Activated CD8-positive, alpha-beta T cell treated with anti-CD3 and anti-CD28 coated beads for 36 hours (primary cell): ENCODE measurements around the gene A2M. TPM values are rescaled to one million over a fixed set of nuclear protein-coding genes. Genes with fewer than 3 reads are reported as not detected.

Experiments
- ATAC-seq: fragments of 200-7000 bp; cut with Tn5 transposase; one replicate; pipeline ENCODE4 v1.10.0; 2021; ENCODE audit warnings: mild to moderate bottlenecking, moderate library complexity
- CTCF ChIA-PET: fragments of 350-600 bp; sonication (Branson Sonifier 250); formaldehyde crosslinking; loops from one replicate; lab custom pipeline; 2021; ENCODE audit warnings: antibody characterized with exemption; lab: Charles Lee
- POLR2A ChIA-PET: fragments of 350-600 bp; sonication (Branson Sonifier 250); formaldehyde crosslinking; loops from one replicate; lab custom pipeline; 2021; ENCODE audit warnings: antibody characterized with exemption; lab: Charles Lee
- DNase-seq: peaks from one replicate; pipeline ENCODE4 v3.0.0-alpha.2; 2020
- H3K27ac Mint-ChIP-seq: one replicate; pipeline ENCODE4 v1.8.0; 2021; ENCODE audit warnings: mild to moderate bottlenecking, mixed read lengths
- H3K27me3 Mint-ChIP-seq: one replicate; pipeline ENCODE4 v1.8.0; 2021; ENCODE audit warnings: mixed read lengths
- H3K36me3 Mint-ChIP-seq: one replicate; pipeline ENCODE4 v1.8.0; 2021; ENCODE audit warnings: low read depth, mixed read lengths
- H3K4me1 Mint-ChIP-seq: one replicate; pipeline ENCODE4 v1.8.0; 2021; ENCODE audit warnings: low read depth, mixed read lengths
- H3K4me3 Mint-ChIP-seq: one replicate; pipeline ENCODE4 v1.8.0; 2021; ENCODE audit warnings: mild to moderate bottlenecking, moderate library complexity, mixed read lengths
- H3K9me3 Mint-ChIP-seq: one replicate; pipeline ENCODE4 v1.8.0; 2021; ENCODE audit warnings: mixed read lengths
- CTCF ChIP-seq: fragments of 200-600 bp; IDR thresholded peaks from one replicate; pipeline ENCODE4 v1.8.0; 2022; ENCODE audit warnings: antibody characterized with exemption, mild to moderate bottlenecking
- intact Hi-C: fragments of 100-400 bp; cut with micrococcal nuclease; formaldehyde crosslinking; loops from one replicate; pipeline ENCODE4 v1.10.0; 2022
- total RNA-seq, 2 experiments: library from RNA; stranded (reverse); gene quantifications; one replicate each; pipeline ENCODE4 v1.2.3, GENCODE V29; 2021

A2M gene
- total RNA-seq, 2 experiments from 2014 or later, result not detected

GRCh38 chr12:9094512-9095206, 21.1 kb downstream of the A2M start:
- H3K36me3 Mint-ChIP-seq, result no peaks in the 10 kb centered on the region
- H3K4me3 Mint-ChIP-seq, result no peak overlapping the region
- no peaks in the 10 kb centered on the region for H3K9me3 Mint-ChIP-seq
- ChIA-PET POLR2A (interaction anchor here (0.7 to 0.9 kb wide), 2 partner anchors 16 to 87 kb away, joined by 3 read pairs; no protein-coding TSS in a partner anchor), CTCF (interaction anchor here (1.8 kb wide), 1 partner anchor 45 kb away, joined by 4 read pairs; no protein-coding TSS in a partner anchor)
- H3K27me3 Mint-ChIP-seq, result no peaks in the 10 kb centered on the region
- DNase-seq (no peak), ATAC-seq (no peak)
- H3K27ac Mint-ChIP-seq, result no peak overlapping the region
- H3K4me1 Mint-ChIP-seq, result no peaks in the 10 kb centered on the region
- intact Hi-C loops, result no loop called here
- no peak for TF ChIP-seq CTCF

GRCh38 chr12:9091891-9092598, 23.7 kb downstream of the A2M start:
- Mint-ChIP-seq H3K4me3 (no peak overlapping the region), H3K36me3 (no peaks in the 10 kb centered on the region), H3K4me1 (no peaks in the 10 kb centered on the region), H3K27ac (no peak overlapping the region), H3K27me3 (no peaks in the 10 kb centered on the region), H3K9me3 (no peaks in the 10 kb centered on the region)
- CTCF ChIA-PET, result no interaction called here
- POLR2A ChIA-PET, result no interaction called here
- ATAC-seq (no peak), DNase-seq (no peak)
- TF ChIP-seq CTCF, result no peak
- intact Hi-C loops, result no loop called here

DNA sequence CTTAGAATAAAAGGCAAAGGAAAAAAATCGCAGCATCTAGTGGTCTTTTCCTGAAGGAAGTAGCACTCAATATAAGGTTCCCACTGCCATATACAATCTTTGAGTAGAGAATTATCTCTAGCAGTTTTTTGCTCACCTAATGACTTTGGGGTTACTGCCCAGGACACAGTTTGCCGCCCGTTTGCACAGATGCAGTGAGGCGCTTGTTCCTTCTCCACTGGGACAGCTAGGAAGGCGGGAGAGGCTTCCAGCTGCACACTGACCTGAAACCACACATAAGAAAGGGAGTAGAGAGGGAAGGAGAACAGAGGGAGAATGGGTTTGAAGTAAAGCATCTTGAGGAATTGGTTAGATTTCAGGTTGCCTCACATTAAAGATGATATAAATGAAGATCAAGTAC, 25.5 kb downstream of the A2M start:
- no peak for TF ChIP-seq CTCF
- Mint-ChIP-seq H3K4me1 (no peaks in the 10 kb centered on the region), H3K36me3 (no peaks in the 10 kb centered on the region), H3K9me3 (no peaks in the 10 kb centered on the region), H3K27ac (no peak overlapping the region), H3K27me3 (no peaks in the 10 kb centered on the region), H3K4me3 (no peak overlapping the region)
- no peak for ATAC-seq
- intact Hi-C loops, result no loop called here
- ChIA-PET POLR2A (no interaction called here), CTCF (no interaction called here)
- DNase-seq, result no peak

GRCh38 chr12:9087087-9087835, 28.5 kb downstream of the A2M start:
- Mint-ChIP-seq H3K27me3 (no peaks in the 10 kb centered on the region), H3K4me1 (no peaks in the 10 kb centered on the region), H3K27ac (no peak overlapping the region), H3K9me3 (peaks cover 10% of the 10 kb centered on the region), H3K36me3 (peaks cover 6% of the 10 kb centered on the region), H3K4me3 (no peak overlapping the region)
- DNase-seq (no peak), ATAC-seq (no peak)
- no peak for TF ChIP-seq CTCF
- ChIA-PET POLR2A (interaction anchor here (0.6 to 0.8 kb wide), 2 partner anchors 183 to 419 kb away, joined by 3 read pairs; no protein-coding TSS in a partner anchor), CTCF (interaction anchor here (1.0 to 1.9 kb wide), 2 partner anchors 23 to 37 kb away, joined by 4 to 7 read pairs; no protein-coding TSS in a partner anchor)
- intact Hi-C loops, result no loop called here
